Mesenchymal stem cell (in vitro differentiated cells and primary cell): ENCODE results near the gene QPCT.

Experiments used
- DNase-seq: peaks from one replicate; pipeline ENCODE4 v3.0.0-alpha.2; 2013
- H2AFZ ChIP-seq: one replicate; pipeline ENCODE4 v1.6.1; 2013; ENCODE audit warnings: low read depth, mild to moderate bottlenecking, control low read depth, inconsistent platforms, low read length, moderate library complexity
- H2AK5ac ChIP-seq: 2 replicates; pipeline ENCODE4 v1.6.1; 2013; ENCODE audit warnings: low read length, moderate library complexity, mild to moderate bottlenecking, inconsistent platforms; ENCODE audit not compliant: severe bottlenecking
- H2BK120ac ChIP-seq: one replicate; pipeline ENCODE4 v1.6.1; 2013; ENCODE audit warnings: low read depth, mild to moderate bottlenecking, inconsistent platforms, low read length, moderate library complexity
- H2BK12ac ChIP-seq, 2 experiments: one replicate each; pipeline ENCODE4 v1.6.1; 2013; ENCODE audit warnings: inconsistent platforms in 2 of 2, low read length in 2 of 2, mild to moderate bottlenecking in 2 of 2, moderate library complexity in 2 of 2, control low read depth in 1 of 2
- H2BK15ac ChIP-seq: one replicate; pipeline ENCODE4 v1.6.1; 2013; ENCODE audit warnings: mild to moderate bottlenecking, low read depth, inconsistent platforms; ENCODE audit not compliant: poor library complexity, severe bottlenecking
- H2BK5ac ChIP-seq: 2 replicates; pipeline ENCODE4 v1.6.1; 2013; ENCODE audit warnings: low read depth, mild to moderate bottlenecking, low read length, control low read depth, inconsistent platforms; ENCODE audit not compliant: poor library complexity, severe bottlenecking
- H3K14ac ChIP-seq, 2 experiments: one replicate each; pipeline ENCODE4 v1.6.1; 2013; ENCODE audit warnings: inconsistent platforms in 2 of 2, low read length in 2 of 2, control low read depth in 1 of 2, mild to moderate bottlenecking in 1 of 2, moderate library complexity in 1 of 2
- H3K18ac ChIP-seq, 2 experiments: one replicate each; pipeline ENCODE4 v1.6.1; 2013; ENCODE audit warnings: inconsistent platforms in 2 of 2, low read length in 2 of 2, control low read depth in 1 of 2, low read depth in 1 of 2, mild to moderate bottlenecking in 1 of 2
- H3K23ac ChIP-seq, 2 experiments: one replicate each; pipeline ENCODE4 v1.6.1; 2013; ENCODE audit warnings: inconsistent platforms in 2 of 2, low read length in 2 of 2, mild to moderate bottlenecking in 2 of 2, moderate library complexity in 2 of 2, control low read depth in 1 of 2
- H3K27ac ChIP-seq: 2 replicates; pipeline ENCODE4 v1.5.1; 2013; ENCODE audit warnings: mild to moderate bottlenecking, moderate library complexity, low read length, control low read depth, inconsistent platforms; ENCODE audit not compliant: poor library complexity, severe bottlenecking
- H3K27me3 ChIP-seq, 2 experiments: 2 replicates each; pipeline versions ENCODE4 v1.6.1 to v1.7.0; 2013; ENCODE audit warnings: low read length in 2 of 2, mild to moderate bottlenecking in 2 of 2, moderate library complexity in 2 of 2, control low read depth in 1 of 2, inconsistent platforms in 1 of 2; ENCODE audit not compliant: control insufficient read depth in 1 of 2, insufficient read depth in 1 of 2
- H3K36me3 ChIP-seq, 2 experiments: 2 replicates each; pipeline versions ENCODE4 v1.6.1 to v1.7.0; 2013; ENCODE audit warnings: low read length in 2 of 2, control low read depth in 1 of 2, inconsistent platforms in 1 of 2, low read depth in 1 of 2, mild to moderate bottlenecking in 1 of 2; ENCODE audit not compliant: insufficient read depth in 2 of 2, control insufficient read depth in 1 of 2
- H3K4ac ChIP-seq, 2 experiments: one replicate each; pipeline ENCODE4 v1.6.1; 2013; ENCODE audit warnings: inconsistent platforms in 2 of 2, low read length in 2 of 2, mild to moderate bottlenecking in 2 of 2, moderate library complexity in 2 of 2, control low read depth in 1 of 2, low read depth in 1 of 2
- H3K4me1 ChIP-seq: 2 replicates; pipeline ENCODE4 v1.6.1; 2013; ENCODE audit warnings: low read depth, low read length, control low read depth; ENCODE audit not compliant: control insufficient read depth, insufficient read depth
- H3K4me2 ChIP-seq: 2 replicates; pipeline ENCODE4 v1.6.1; 2013; ENCODE audit warnings: low read length, mild to moderate bottlenecking, inconsistent platforms; ENCODE audit not compliant: poor library complexity, severe bottlenecking
- H3K4me3 ChIP-seq, 2 experiments: 2 replicates each; pipeline versions ENCODE4 v1.5.1 to v1.7.0; 2013; ENCODE audit warnings: low read length in 2 of 2, mild to moderate bottlenecking in 2 of 2, control low read depth in 1 of 2, low read depth in 1 of 2; ENCODE audit not compliant: insufficient read depth in 1 of 2
- H3K79me1 ChIP-seq: replicated peaks from 2 replicates; pipeline ENCODE4 v1.6.1; 2013; ENCODE audit warnings: mild to moderate bottlenecking, control low read depth, low read length, inconsistent platforms; ENCODE audit not compliant: poor library complexity, severe bottlenecking
- H3K9ac ChIP-seq: 2 replicates; pipeline ENCODE4 v1.7.0; 2013; ENCODE audit warnings: mild to moderate bottlenecking, low read length, moderate library complexity
- H3K9me3 ChIP-seq: 2 replicates; pipeline ENCODE4 v1.7.0; 2013; ENCODE audit warnings: mild to moderate bottlenecking, low read length; ENCODE audit not compliant: control insufficient read depth
- H4K8ac ChIP-seq: one replicate; pipeline ENCODE4 v1.6.1; 2013; ENCODE audit warnings: inconsistent platforms, mild to moderate bottlenecking, low read length, moderate library complexity
- H4K91ac ChIP-seq: one replicate; pipeline ENCODE4 v1.6.1; 2013; ENCODE audit warnings: mild to moderate bottlenecking, low read length, inconsistent platforms
- WGBS: methylation state at CpG from one replicate; pipeline ENCODE4 v1.1.7; 2013; ENCODE audit warnings: mixed read lengths; 5-methylcytosine and 5-hydroxymethylcytosine counted together

QPCT gene

GRCh38 chr2:37392428-37392827 is 48.0 kb downstream of the QPCT start:
- DNase-seq = no peak
- H4K8ac ChIP-seq = no peak overlapping the region
- WGBS = 100% methylated on average over 2 of the region's 2 CpGs
- H3K4me2 ChIP-seq = no peak overlapping the region
- H3K9me3 ChIP-seq = no peaks in the 10 kb centered on the region
- no peak overlapping the region for H3K14ac ChIP-seq
- H2BK5ac ChIP-seq = no peak overlapping the region
- H3K9ac ChIP-seq = no peak overlapping the region
- no peaks in the 10 kb centered on the region for H3K27me3 ChIP-seq
- H2BK15ac ChIP-seq = no peak overlapping the region
- no peak overlapping the region for H2BK120ac ChIP-seq
- H2BK12ac ChIP-seq = no peak overlapping the region
- no peak overlapping the region for H3K18ac ChIP-seq
- H4K91ac ChIP-seq = no peak overlapping the region
- no peaks in the 10 kb centered on the region for H3K79me1 ChIP-seq
- no peak overlapping the region for H3K4ac ChIP-seq
- no peaks in the 10 kb centered on the region for H3K36me3 ChIP-seq
- no peak overlapping the region for H3K4me3 ChIP-seq
- H3K4me1 ChIP-seq = peaks cover 6% of the 10 kb centered on the region
- H2AK5ac ChIP-seq = no peak overlapping the region
- H2AFZ ChIP-seq = no peak overlapping the region
- no peak overlapping the region for H3K23ac ChIP-seq
- H3K27ac ChIP-seq = no peak overlapping the region

GRCh38 chr2:37394263-37394662 is 49.8 kb downstream of the QPCT start:
- Histone ChIP-seq H4K91ac (no peak overlapping the region), H3K4me3 (no peak overlapping the region), H3K18ac (no peak overlapping the region), H2AK5ac (no peak overlapping the region), H2BK5ac (no peak overlapping the region), H3K4me2 (no peak overlapping the region), H2AFZ (no peak overlapping the region), H2BK12ac (no peak overlapping the region), H4K8ac (no peak overlapping the region), H3K27me3 (no peaks in the 10 kb centered on the region), H3K27ac (no peak overlapping the region), H3K14ac (no peak overlapping the region), H2BK120ac (no peak overlapping the region), H3K23ac (no peak overlapping the region), H3K9ac (no peak overlapping the region), H3K4ac (no peak overlapping the region), H3K9me3 (no peaks in the 10 kb centered on the region), H3K36me3 (no peaks in the 10 kb centered on the region), H3K4me1 (peaks cover 6% of the 10 kb centered on the region), H2BK15ac (no peak overlapping the region), H3K79me1 (no peaks in the 10 kb centered on the region)
- no peak for DNase-seq
- no CpG with 5 or more reads among the region's 1 CpG for WGBS

- Histone ChIP-seq H3K4me3 (no peak overlapping the region), H3K4me2 (no peak overlapping the region), H3K36me3 (no peaks in the 10 kb centered on the region), H3K4me1 (peaks cover 2% of the 10 kb centered on the region), H4K8ac (no peak overlapping the region), H3K14ac (no peak overlapping the region), H2AFZ (no peak overlapping the region), H2AK5ac (no peak overlapping the region), H3K27ac (no peak overlapping the region), H3K27me3 (no peaks in the 10 kb centered on the region), H2BK120ac (no peak overlapping the region), H3K18ac (no peak overlapping the region), H3K23ac (no peak overlapping the region), H3K9ac (peak overlapping the region; percentile 46), H3K9me3 (no peaks in the 10 kb centered on the region), H3K4ac (no peak overlapping the region), H2BK5ac (no peak overlapping the region), H2BK15ac (no peak overlapping the region), H4K91ac (no peak overlapping the region), H3K79me1 (no peaks in the 10 kb centered on the region), H2BK12ac (no peak overlapping the region)
- 88% methylated on average over 8 of the region's 9 CpGs for WGBS
- DNase-seq = no peak
Observed at GRCh38 chr2:37394796-37395555, 50.5 kb downstream of the QPCT start.

- H3K79me1 ChIP-seq = no peaks in the 10 kb centered on the region
- no peak for DNase-seq
- no peak overlapping the region for H4K8ac ChIP-seq
- no peak overlapping the region for H3K14ac ChIP-seq
- H2BK12ac ChIP-seq = no peak overlapping the region
- H4K91ac ChIP-seq = no peak overlapping the region
- H3K23ac ChIP-seq = no peak overlapping the region
- no peak overlapping the region for H3K9ac ChIP-seq
- no peaks in the 10 kb centered on the region for H3K36me3 ChIP-seq
- no CpG with 5 or more reads among the region's 1 CpG for WGBS
- no peak overlapping the region for H3K27ac ChIP-seq
- H3K4ac ChIP-seq = no peak overlapping the region
- H3K27me3 ChIP-seq = no peaks in the 10 kb centered on the region
- H2AK5ac ChIP-seq = no peak overlapping the region
- H3K4me1 ChIP-seq = no peaks in the 10 kb centered on the region
- H2AFZ ChIP-seq = no peak overlapping the region
- H2BK15ac ChIP-seq = no peak overlapping the region
- no peak overlapping the region for H3K18ac ChIP-seq
- no peak overlapping the region for H2BK5ac ChIP-seq
- H3K9me3 ChIP-seq = no peaks in the 10 kb centered on the region
- H2BK120ac ChIP-seq = no peak overlapping the region
- H3K4me3 ChIP-seq = no peak overlapping the region
- no peak overlapping the region for H3K4me2 ChIP-seq
Observed at GRCh38 chr2:37396890-37397565, 52.6 kb downstream of the QPCT start.
